PC-3 (cell line): ENCODE measurements around the gene GPC5. TPM values are rescaled to one million over a fixed set of nuclear protein-coding genes. Genes with fewer than 3 reads are reported as not detected.

Source experiments
- ATAC-seq: fragments of 200-7000 bp; cut with Tn5 transposase; 2 replicates; pipeline ENCODE4 v1.9.1; 2020; ENCODE audit warnings: mild to moderate bottlenecking, moderate library complexity
- BruUV-seq: library from RNA; stranded (reverse); fragments of 400-500 nt; replicated peaks from 2 replicates; lab custom pipeline; 2021; lab: Mats Ljungman, UMichigan
- CTCF ChIA-PET: fragments of 300-600 bp; sonication (Branson Sonifier 250); formaldehyde crosslinking; loops from one replicate; lab custom pipeline; 2022; ENCODE audit warnings: antibody characterized with exemption; lab: Charles Lee
- POLR2A ChIA-PET: fragments of 300-600 bp; sonication (Branson Sonifier 250); formaldehyde crosslinking; loops from one replicate; lab custom pipeline; 2022; ENCODE audit warnings: antibody characterized with exemption; ENCODE audit not compliant: unreplicated experiment; lab: Charles Lee
- DNase-seq: peaks from one replicate; pipeline ENCODE4 v3.0.0-alpha.2; 2015
- H2AFZ ChIP-seq: fragments of 300-600 bp; sonication (generic); 2 replicates; pipeline ENCODE4 v1.6.0; 2016; ENCODE audit warnings: antibody characterized with exemption, low read length
- H3F3A ChIP-seq: fragments of 300-600 bp; sonication (generic); one replicate; pipeline ENCODE4 v1.6.0; 2017; ENCODE audit warnings: antibody characterized with exemption, low read length, control low read depth, mild to moderate bottlenecking; ENCODE audit not compliant: unreplicated experiment
- H3K27ac ChIP-seq: fragments of 300-600 bp; sonication (generic); 2 replicates; pipeline ENCODE4 v1.5.1; 2016; ENCODE audit warnings: mild to moderate bottlenecking, low read length
- H3K27me3 ChIP-seq: fragments of 300-600 bp; sonication (generic); 2 replicates; pipeline ENCODE4 v1.6.1; 2016; ENCODE audit warnings: low read length, mixed read lengths
- H3K36me3 ChIP-seq: fragments of 300-600 bp; sonication (generic); 2 replicates; pipeline ENCODE4 v1.6.1; 2016; ENCODE audit warnings: low read depth, mixed run types, low read length, mixed read lengths
- H3K4me1 ChIP-seq: fragments of 300-600 bp; sonication (generic); 2 replicates; pipeline ENCODE4 v1.5.1; 2016; ENCODE audit warnings: low read length; ENCODE audit not compliant: insufficient read depth
- H3K4me2 ChIP-seq: fragments of 300-600 bp; sonication (generic); 2 replicates; pipeline ENCODE4 v1.6.0; 2016; ENCODE audit warnings: low read length
- H3K4me3 ChIP-seq: fragments of 300-600 bp; sonication (generic); 2 replicates; pipeline ENCODE4 v1.5.1; 2016; ENCODE audit warnings: mild to moderate bottlenecking, low read length, mixed read lengths
- H3K79me2 ChIP-seq: fragments of 300-600 bp; sonication (generic); 2 replicates; pipeline ENCODE4 v1.6.1; 2017; ENCODE audit warnings: low read length, mixed read lengths
- H3K9ac ChIP-seq: fragments of 300-600 bp; sonication (generic); 2 replicates; pipeline ENCODE4 v1.6.0; 2016; ENCODE audit warnings: mild to moderate bottlenecking, low read length
- H3K9me2 ChIP-seq: fragments of 300-600 bp; sonication (generic); replicated peaks from 2 replicates; pipeline ENCODE4 v1.6.1; 2016; ENCODE audit warnings: mixed run types, low read length, mixed read lengths
- H3K9me3 ChIP-seq: fragments of 300-600 bp; sonication (generic); 2 replicates; pipeline ENCODE4 v1.6.1; 2016; ENCODE audit warnings: low read length, mixed read lengths
- H4K20me1 ChIP-seq: fragments of 300-600 bp; sonication (generic); 2 replicates; pipeline ENCODE4 v1.6.1; 2016; ENCODE audit warnings: low read length, mixed read lengths
- CTCF ChIP-seq: fragments of 300-600 bp; sonication (generic); conservative IDR thresholded peaks from 2 replicates; pipeline ENCODE4 v1.5.1; 2017; ENCODE audit warnings: antibody characterized with exemption, low read depth, mild to moderate bottlenecking, low read length
- EZH2 ChIP-seq: fragments of 300-600 bp; sonication (generic); IDR thresholded peaks from one replicate; pipeline ENCODE4 v1.6.1; 2017; ENCODE audit warnings: antibody characterized with exemption, mild to moderate bottlenecking, low read length; ENCODE audit not compliant: unreplicated experiment
- EZH2phosphoT487 ChIP-seq: fragments of 300-600 bp; sonication (generic); IDR thresholded peaks from 2 replicates; pipeline ENCODE4 v1.6.1; 2018; ENCODE audit warnings: mild to moderate bottlenecking, antibody characterized with exemption, low read length, borderline replicate concordance
- intact Hi-C: fragments of 100-400 bp; cut with micrococcal nuclease; formaldehyde crosslinking; loops from 2 replicates; pipeline ENCODE4 v1.9.0; 2023
- total RNA-seq: library from RNA; depleted of rRNA; stranded (reverse); fragments of >200 nt; gene quantifications from 2 replicates; pipeline ENCODE4 v1.2.3, GENCODE V29; 2014

GPC5 gene
- total RNA-seq, 1 experiment from 2014 or later = not detected

GRCh38 chr13:91902291-91902690 lies 503.9 kb downstream of the GPC5 start:
- Histone ChIP-seq H4K20me1 (no peaks in the 10 kb centered on the region), H3K4me1 (no peaks in the 10 kb centered on the region), H3K36me3 (no peaks in the 10 kb centered on the region), H3K4me3 (no peak overlapping the region), H3K79me2 (no peaks in the 10 kb centered on the region), H3K9me2 (no peaks in the 10 kb centered on the region), H3K9ac (no peak overlapping the region), H3F3A (no peaks in the 10 kb centered on the region), H3K4me2 (no peak overlapping the region), H3K27me3 (no peaks in the 10 kb centered on the region), H3K27ac (no peak overlapping the region), H3K9me3 (no peaks in the 10 kb centered on the region), H2AFZ (no peak overlapping the region)
- TF ChIP-seq EZH2phosphoT487 (no peak), CTCF (no peak), EZH2 (no peak)
- POLR2A ChIA-PET = no interaction called here
- DNase-seq (no peak), ATAC-seq (no peak)
- intact Hi-C loops = no loop called here
- CTCF ChIA-PET = no interaction called here
- no TSS peak for BruUV-seq

- intact Hi-C loops = no loop called here
- no peak overlapping the region for H3K4me3 ChIP-seq
- TF ChIP-seq CTCF (no peak), EZH2 (no peak), EZH2phosphoT487 (no peak)
- no peak overlapping the region for H3K27ac ChIP-seq
- no peaks in the 10 kb centered on the region for H3K27me3 ChIP-seq
- H3K9me3 ChIP-seq = no peaks in the 10 kb centered on the region
- CTCF ChIA-PET = no interaction called here
- no peak overlapping the region for H3K4me2 ChIP-seq
- no peaks in the 10 kb centered on the region for H3K4me1 ChIP-seq
- no peaks in the 10 kb centered on the region for H3K36me3 ChIP-seq
- no peak for DNase-seq
- POLR2A ChIA-PET = interaction anchor here (0.6 kb wide), 1 partner anchor 254 kb away, joined by 5 read pairs; no protein-coding TSS in a partner anchor
- no peaks in the 10 kb centered on the region for H3K9me2 ChIP-seq
- no peaks in the 10 kb centered on the region for H3F3A ChIP-seq
- H4K20me1 ChIP-seq = no peaks in the 10 kb centered on the region
- H3K9ac ChIP-seq = no peak overlapping the region
- no TSS peak for BruUV-seq
- no peak for ATAC-seq
- H3K79me2 ChIP-seq = no peaks in the 10 kb centered on the region
- H2AFZ ChIP-seq = no peak overlapping the region
Measured at GRCh38 chr13:91904005-91904404, 505.6 kb downstream of the GPC5 start.

GRCh38 chr13:91904597-91904996 lies 506.2 kb downstream of the GPC5 start:
- DNase-seq (no peak), ATAC-seq (peak; percentile 45; the same call in 1 of the 2 replicates)
- H3K9me3 ChIP-seq = no peaks in the 10 kb centered on the region
- no peaks in the 10 kb centered on the region for H3K27me3 ChIP-seq
- H3K27ac ChIP-seq = no peak overlapping the region
- H3K36me3 ChIP-seq = no peaks in the 10 kb centered on the region
- no peaks in the 10 kb centered on the region for H3K4me1 ChIP-seq
- no peaks in the 10 kb centered on the region for H4K20me1 ChIP-seq
- H2AFZ ChIP-seq = no peak overlapping the region
- TF ChIP-seq CTCF (no peak), EZH2phosphoT487 (no peak), EZH2 (no peak)
- no peaks in the 10 kb centered on the region for H3K79me2 ChIP-seq
- no peak overlapping the region for H3K4me2 ChIP-seq
- CTCF ChIA-PET = no interaction called here
- BruUV-seq = no TSS peak
- intact Hi-C loops = no loop called here
- H3K9ac ChIP-seq = no peak overlapping the region
- H3K4me3 ChIP-seq = no peak overlapping the region
- H3K9me2 ChIP-seq = no peaks in the 10 kb centered on the region
- no peaks in the 10 kb centered on the region for H3F3A ChIP-seq
- POLR2A ChIA-PET = interaction anchor here (0.6 kb wide), 2 partner anchors 232 to 254 kb away, joined by 3 to 5 read pairs; no protein-coding TSS in a partner anchor
